HFF-Myc (cell line): Measurements from ENCODE around the gene APBA1.
"Not testable (repeated sequence)": the region's sequence is repeated elsewhere in the genome, so short reads cannot be mapped to it uniquely, and the experiment has no call there.

Experiments
- DNase-seq: peaks from one replicate; pipeline ENCODE4 v3.0.0-alpha.2; 2011; ENCODE audit warnings: low read depth; ENCODE audit errors: extremely low read depth
- H3K4me3 ChIP-seq: replicated peaks from 2 replicates; pipeline ENCODE4 v1.5.1; 2011; ENCODE audit warnings: low read depth, mild to moderate bottlenecking, control low read depth, low read length
- CTCF ChIP-seq: IDR thresholded peaks from 2 replicates; pipeline ENCODE4 v1.5.1; 2012; ENCODE audit warnings: mild to moderate bottlenecking, low read depth, low read length, control low read depth; ENCODE audit errors: missing control alignments

The APBA1 gene

GRCh38 chr9:69452110-69452782 is 219.9 kb downstream of the APBA1 start:
- no peak overlapping the region for H3K4me3 ChIP-seq
- TF ChIP-seq CTCF: no peak
- DNase-seq: no peak

GRCh38 chr9:69446496-69446895 is 225.7 kb downstream of the APBA1 start:
- no peak for TF ChIP-seq CTCF
- no peak overlapping the region for H3K4me3 ChIP-seq
- no peak for DNase-seq

GRCh38 chr9:69445251-69445650 is 226.9 kb downstream of the APBA1 start:
- no peak overlapping the region for H3K4me3 ChIP-seq
- no peak for TF ChIP-seq CTCF
- no peak for DNase-seq

GRCh38 chr9:69444791-69445190 is 227.4 kb downstream of the APBA1 start:
- DNase-seq: no peak
- no peak overlapping the region for H3K4me3 ChIP-seq
- no peak for TF ChIP-seq CTCF

- TF ChIP-seq CTCF: no peak
- no peak overlapping the region for H3K4me3 ChIP-seq
- DNase-seq: peak; percentile 30
Measured at GRCh38 chr9:69444021-69444420, 228.2 kb downstream of the APBA1 start.

GRCh38 chr9:69443178-69443577 is 229.0 kb downstream of the APBA1 start:
- no peak for DNase-seq
- no peak overlapping the region for H3K4me3 ChIP-seq
- TF ChIP-seq CTCF: no peak

- no peak for DNase-seq
- no peak overlapping the region for H3K4me3 ChIP-seq
- TF ChIP-seq CTCF: no peak
Measured at GRCh38 chr9:69442486-69442885, 229.7 kb downstream of the APBA1 start.

- not testable (repeated sequence) for H3K4me3 ChIP-seq, DNase-seq
Measured at GRCh38 chr9:69440254-69440955, 231.8 kb downstream of the APBA1 start.

- DNase-seq, H3K4me3 ChIP-seq: not testable (repeated sequence)
Measured at GRCh38 chr9:69439654-69440053, 232.5 kb downstream of the APBA1 start.
